ENCODE data around the gene PCNP.

The PCNP gene

GRCh38 chr3:101643009-101643844, 69.2 kb downstream of the PCNP start:
- H3K27ac ChIP-seq: no peak overlapping the region
- TF ChIP-seq CTCF (conservative IDR thresholded peaks at IDR 0.05): no peak

Measured in VCaP (cell line).